Endodermal cell (in vitro differentiated cells): Measurements from ENCODE around the gene CHERP. TPM values are rescaled to one million over a fixed set of nuclear protein-coding genes. Genes with fewer than 3 reads are reported as not detected.

Experiments
- DNase-seq: peaks from one replicate; pipeline ENCODE4 v3.0.0-alpha.2; 2017
- H3K27ac ChIP-seq: 2 replicates; pipeline ENCODE4 v1.5.1; 2013; ENCODE audit warnings: mild to moderate bottlenecking, low read depth, low read length, moderate library complexity
- H3K27me3 ChIP-seq: 2 replicates; pipeline ENCODE4 v1.6.1; 2013; ENCODE audit warnings: mild to moderate bottlenecking, low read length, moderate library complexity; ENCODE audit not compliant: insufficient read depth, control insufficient read depth, poor library complexity, severe bottlenecking
- H3K36me3 ChIP-seq: 2 replicates; pipeline ENCODE4 v1.7.0; 2013; ENCODE audit warnings: mild to moderate bottlenecking, low read length, moderate library complexity; ENCODE audit not compliant: control insufficient read depth, insufficient read depth
- H3K4me1 ChIP-seq: one replicate; pipeline ENCODE4 v1.7.0; 2013; ENCODE audit warnings: low read length; ENCODE audit not compliant: control insufficient read depth, insufficient read depth
- H3K4me3 ChIP-seq: 2 replicates; pipeline ENCODE4 v1.5.1; 2013; ENCODE audit warnings: mild to moderate bottlenecking, low read length, moderate library complexity
- H3K9ac ChIP-seq: 2 replicates; pipeline ENCODE4 v1.6.1; 2013; ENCODE audit warnings: mild to moderate bottlenecking, low read length, moderate library complexity; ENCODE audit not compliant: poor library complexity, severe bottlenecking; ENCODE audit errors: extremely low read depth
- H3K9me3 ChIP-seq: 2 replicates; pipeline ENCODE4 v1.6.1; 2013; ENCODE audit warnings: mild to moderate bottlenecking, low read length, moderate library complexity; ENCODE audit not compliant: control insufficient read depth
- H3K27ac Mint-ChIP-seq: 2 replicates; pipeline ENCODE4 v1.8.0; 2020; ENCODE audit warnings: mixed read lengths
- H3K27me3 Mint-ChIP-seq: 2 replicates; pipeline ENCODE4 v1.8.0; 2021; ENCODE audit warnings: mild to moderate bottlenecking, mixed read lengths; ENCODE audit not compliant: insufficient read depth
- H3K36me3 Mint-ChIP-seq: 2 replicates; pipeline ENCODE4 v1.8.0; 2020; ENCODE audit warnings: low read depth, mixed read lengths
- H3K4me1 Mint-ChIP-seq: 2 replicates; pipeline ENCODE4 v1.8.0; 2020; ENCODE audit warnings: mixed read lengths
- H3K4me3 Mint-ChIP-seq: 2 replicates; pipeline ENCODE4 v1.8.0; 2020; ENCODE audit warnings: mild to moderate bottlenecking, moderate library complexity, mixed read lengths
- H3K9me3 Mint-ChIP-seq: 2 replicates; pipeline ENCODE4 v1.8.0; 2020; ENCODE audit warnings: mild to moderate bottlenecking, mixed read lengths
- CTCF ChIP-seq: fragments of 200-600 bp; sonication (generic); conservative IDR thresholded peaks from 2 replicates; pipeline ENCODE4 v1.5.0; 2021; ENCODE audit warnings: antibody characterized with exemption, mild to moderate bottlenecking
- WGBS, 2 experiments: methylation state at CpG; one replicate each; pipeline versions ENCODE4 v1.1.5 to v1.1.7; 2013; ENCODE audit warnings: missing lambda C conversion rate in 2 of 2, mixed read lengths in 1 of 2; ENCODE audit not compliant: insufficient coverage in 1 of 2, insufficient read length in 1 of 2; 5-methylcytosine and 5-hydroxymethylcytosine counted together
- total RNA-seq, 2 donors: library from RNA; stranded (reverse); fragmentation: NEBNext Ultra II Directional in 1 of 2; extraction: Animal tissue kit (Norgen Biotek cat#: 25700) in 1 of 2; gene quantifications; 2 replicates in 1 of 2; 3 replicates in 1 of 2; pipeline ENCODE4 v1.2.1, GENCODE V29; 2021

CHERP gene
- total RNA-seq, 2 donors from 2014 or later = 69.5 to 71.5 TPM

- H3K27ac ChIP-seq = no peak overlapping the region
- H3K27me3 ChIP-seq = no peaks in the 10 kb centered on the region
- H3K9ac ChIP-seq = no peak overlapping the region
- Mint-ChIP-seq H3K9me3 (no peaks in the 10 kb centered on the region), H3K4me1 (no peaks in the 10 kb centered on the region), H3K27ac (no peak overlapping the region), H3K36me3 (peaks cover 39% of the 10 kb centered on the region), H3K27me3 (no peaks in the 10 kb centered on the region), H3K4me3 (no peak overlapping the region)
- H3K4me3 ChIP-seq = no peak overlapping the region
- 97 to 100% methylated on average over 2 to 3 of the region's 3 CpGs for WGBS, 2 experiments
- no peaks in the 10 kb centered on the region for H3K4me1 ChIP-seq
- no peaks in the 10 kb centered on the region for H3K9me3 ChIP-seq
- no peak for TF ChIP-seq CTCF
- no peak for DNase-seq
- H3K36me3 ChIP-seq = peaks cover 28% of the 10 kb centered on the region
Observed at GRCh38 chr19:16504271-16504670, 38.0 kb downstream of the CHERP start.

GRCh38 chr19:16497837-16498236 is 44.4 kb downstream of the CHERP start:
- Mint-ChIP-seq H3K4me1 (peaks cover 9% of the 10 kb centered on the region), H3K9me3 (no peaks in the 10 kb centered on the region), H3K4me3 (peak overlapping the region; percentile 86), H3K27ac (peak overlapping the region; percentile 30), H3K27me3 (no peaks in the 10 kb centered on the region), H3K36me3 (peaks cover 14% of the 10 kb centered on the region)
- Histone ChIP-seq H3K4me3 (no peak overlapping the region), H3K9me3 (no peaks in the 10 kb centered on the region), H3K4me1 (no peaks in the 10 kb centered on the region), H3K27me3 (no peaks in the 10 kb centered on the region), H3K27ac (no peak overlapping the region), H3K9ac (no peak overlapping the region), H3K36me3 (peaks cover 11% of the 10 kb centered on the region)
- DNase-seq = peak; percentile 53
- 83 to 88% methylated on average over 6 of the region's 6 CpGs for WGBS, 2 experiments
- TF ChIP-seq CTCF = no peak

GRCh38 chr19:16497042-16497441 is 45.2 kb downstream of the CHERP start:
- no peaks in the 10 kb centered on the region for H3K9me3 Mint-ChIP-seq
- peaks cover 6% of the 10 kb centered on the region for H3K36me3 ChIP-seq
- H3K9ac ChIP-seq = no peak overlapping the region
- DNase-seq = no peak
- H3K27ac ChIP-seq = no peak overlapping the region
- H3K27ac Mint-ChIP-seq = no peak overlapping the region
- 97 to 100% methylated on average over 8 to 12 of the region's 12 CpGs for WGBS, 2 experiments
- no peaks in the 10 kb centered on the region for H3K27me3 ChIP-seq
- H3K9me3 ChIP-seq = no peaks in the 10 kb centered on the region
- H3K4me1 ChIP-seq = no peaks in the 10 kb centered on the region
- peak overlapping the region; percentile 86 for H3K4me3 Mint-ChIP-seq
- H3K36me3 Mint-ChIP-seq = peaks cover 10% of the 10 kb centered on the region
- H3K4me1 Mint-ChIP-seq = peaks cover 9% of the 10 kb centered on the region
- no peak for TF ChIP-seq CTCF
- H3K4me3 ChIP-seq = peak overlapping the region; percentile 92
- H3K27me3 Mint-ChIP-seq = no peaks in the 10 kb centered on the region
